ENCODE measurements around the gene TLK2.

GRCh38 chr17:62600805-62601204, 122.2 kb downstream of the TLK2 start:
- no peak for TF ChIP-seq GATA2 (IDR thresholded peaks at IDR 0.05; ENCODE audit: low read depth, low read length)
- TF ChIP-seq GATA3 (IDR thresholded peaks at IDR 0.05; ENCODE audit: low read depth, low read length) = no peak

Measured in SH-SY5Y (cell line).